Gastroesophageal sphincter (tissue), 3 donors: ENCODE results near the gene PSME3IP1.

ENCODE experiments used
- EP300 ChIP-seq: sonication (generic); formaldehyde crosslinking; IDR thresholded peaks from one replicate; pipeline ENCODE4 v1.6.1; 2017; ENCODE audit warnings: antibody characterized with exemption, mild to moderate bottlenecking
- POLR2A ChIP-seq, 2 donors: fragments of 450-650 bp; IDR thresholded peaks; one replicate each; pipeline ENCODE4 v1.6.1; 2017; ENCODE audit warnings: antibody characterized with exemption in 2 of 2, mild to moderate bottlenecking in 2 of 2, moderate library complexity in 1 of 2
- TF ChIP-seq, protein P1 (sequence below), 4 experiments: fragments of 200-600 bp in 2 of 4; fragments of 450-650 bp in 2 of 4; sonication (generic) in 1 of 4; IDR thresholded peaks; one replicate each; pipeline ENCODE4 v1.5.1; 2017 to 2019; ENCODE audit warnings: antibody characterized with exemption in 4 of 4, mild to moderate bottlenecking in 2 of 4, moderate library complexity in 2 of 4

GRCh38 chr16:57113664-57114063 lies 72.2 kb downstream of the PSME3IP1 start:
- TF ChIP-seq, protein P1, sequence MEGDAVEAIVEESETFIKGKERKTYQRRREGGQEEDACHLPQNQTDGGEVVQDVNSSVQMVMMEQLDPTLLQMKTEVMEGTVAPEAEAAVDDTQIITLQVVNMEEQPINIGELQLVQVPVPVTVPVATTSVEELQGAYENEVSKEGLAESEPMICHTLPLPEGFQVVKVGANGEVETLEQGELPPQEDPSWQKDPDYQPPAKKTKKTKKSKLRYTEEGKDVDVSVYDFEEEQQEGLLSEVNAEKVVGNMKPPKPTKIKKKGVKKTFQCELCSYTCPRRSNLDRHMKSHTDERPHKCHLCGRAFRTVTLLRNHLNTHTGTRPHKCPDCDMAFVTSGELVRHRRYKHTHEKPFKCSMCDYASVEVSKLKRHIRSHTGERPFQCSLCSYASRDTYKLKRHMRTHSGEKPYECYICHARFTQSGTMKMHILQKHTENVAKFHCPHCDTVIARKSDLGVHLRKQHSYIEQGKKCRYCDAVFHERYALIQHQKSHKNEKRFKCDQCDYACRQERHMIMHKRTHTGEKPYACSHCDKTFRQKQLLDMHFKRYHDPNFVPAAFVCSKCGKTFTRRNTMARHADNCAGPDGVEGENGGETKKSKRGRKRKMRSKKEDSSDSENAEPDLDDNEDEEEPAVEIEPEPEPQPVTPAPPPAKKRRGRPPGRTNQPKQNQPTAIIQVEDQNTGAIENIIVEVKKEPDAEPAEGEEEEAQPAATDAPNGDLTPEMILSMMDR (IDR thresholded peaks at IDR 0.05): no peak
- TF ChIP-seq EP300: no peak
- no peak for TF ChIP-seq POLR2A (IDR thresholded peaks at IDR 0.05)
